HG03135 (cell line): Measurements from ENCODE around the gene GMDS.

Experiments
- ATAC-seq: cut with Tn5 transposase; IDR thresholded peaks from one replicate; pipeline ENCODE4 v1.9.1; 2021; ENCODE audit warnings: mild to moderate bottlenecking, moderate library complexity; ENCODE audit not compliant: unreplicated experiment

Gene GMDS

GRCh38 chr6:1817033-1817761, 428.2 kb downstream of the GMDS start:
- no peak for ATAC-seq

GRCh38 chr6:1815827-1816452, 429.5 kb downstream of the GMDS start:
- ATAC-seq, result no peak

- no peak for ATAC-seq
Observed at GRCh38 chr6:1814279-1814678, 431.1 kb downstream of the GMDS start.

DNA sequence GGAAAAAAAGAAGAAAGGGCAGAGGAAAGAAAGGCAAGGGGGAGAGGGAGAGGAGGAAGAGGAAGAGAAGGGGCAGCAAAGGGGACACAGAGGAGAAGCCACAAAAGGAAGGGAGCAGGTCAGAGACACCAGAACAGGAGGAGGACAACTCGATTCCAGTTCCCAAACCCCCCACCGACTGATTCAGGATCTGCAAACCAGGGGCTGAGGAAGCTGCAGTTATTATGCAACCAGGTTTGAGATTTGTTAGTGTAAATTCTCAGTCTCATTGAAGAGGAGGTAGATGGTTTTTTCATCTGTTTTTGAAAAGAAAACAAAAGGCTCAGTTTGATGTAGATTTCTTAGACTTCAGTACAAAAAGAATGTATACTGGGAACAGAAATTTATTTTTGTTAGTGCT, 432.9 kb downstream of the GMDS start:
- no peak for ATAC-seq

DNA sequence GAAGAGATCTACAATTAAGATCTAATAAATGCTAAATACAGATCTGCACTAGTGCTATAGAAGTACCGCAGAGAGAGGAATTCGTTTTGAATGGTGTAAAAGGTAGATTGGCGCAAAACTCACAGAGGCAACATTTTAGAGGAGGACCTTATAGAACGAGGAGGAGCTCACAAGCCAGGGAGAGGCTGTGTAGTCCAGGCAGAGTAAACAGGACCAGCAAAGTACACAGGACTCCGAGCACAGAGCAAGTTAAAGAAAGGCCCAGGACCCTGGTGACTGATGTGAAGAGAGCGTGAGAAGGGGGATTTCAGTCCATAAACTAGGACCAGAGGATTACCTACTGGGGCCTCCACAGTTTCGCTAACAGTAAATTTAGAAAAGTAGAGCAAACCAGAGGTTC, 433.4 kb downstream of the GMDS start:
- ATAC-seq, result no peak

- ATAC-seq, result no peak
Observed at GRCh38 chr6:1810880-1811279, 434.5 kb downstream of the GMDS start.

- no peak for ATAC-seq
Observed at GRCh38 chr6:1809291-1809988, 436.0 kb downstream of the GMDS start.

DNA sequence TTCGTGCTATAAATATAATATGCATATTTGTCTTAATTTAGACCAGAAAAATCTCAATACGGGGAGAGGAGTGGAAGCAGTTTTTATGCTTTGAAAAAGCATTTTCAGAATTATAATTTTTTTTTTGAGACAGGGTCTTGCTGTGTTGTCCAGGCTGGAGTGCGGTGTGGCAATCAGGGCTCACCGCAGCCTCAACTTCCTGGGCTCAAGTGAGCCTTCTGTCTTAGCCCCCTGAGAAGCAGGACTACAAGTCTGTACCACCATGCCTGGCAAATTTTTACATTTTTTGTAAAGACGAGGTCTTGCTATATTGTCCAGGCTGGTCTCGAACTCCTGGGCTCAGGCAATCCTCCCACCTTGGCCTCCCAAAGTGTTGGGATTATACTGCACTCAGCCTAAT, 438.5 kb downstream of the GMDS start:
- no peak for ATAC-seq

GRCh38 chr6:1802491-1803395, 442.7 kb downstream of the GMDS start:
- no peak for ATAC-seq

GRCh38 chr6:1801401-1801800, 444.0 kb downstream of the GMDS start:
- no peak for ATAC-seq

DNA sequence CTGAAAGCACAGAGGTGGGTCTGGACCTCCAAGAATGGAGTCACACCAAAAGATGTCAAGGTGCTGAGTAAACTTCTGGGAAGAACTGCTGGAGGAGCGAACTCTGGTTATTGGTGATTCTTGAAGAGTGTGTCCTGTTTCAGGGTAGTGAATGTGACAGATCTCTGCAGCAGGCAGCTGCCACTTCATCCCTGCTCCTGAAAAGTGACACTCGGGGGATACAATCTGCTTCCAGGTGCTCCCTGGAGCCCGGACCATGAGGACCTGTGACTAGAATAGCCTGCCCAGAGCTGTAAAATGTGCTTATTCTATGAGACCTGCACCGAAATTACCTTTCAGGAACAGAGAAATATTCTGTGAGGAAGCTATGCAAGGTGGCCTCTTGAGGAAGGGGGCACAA, 444.6 kb downstream of the GMDS start:
- no peak for ATAC-seq

DNA sequence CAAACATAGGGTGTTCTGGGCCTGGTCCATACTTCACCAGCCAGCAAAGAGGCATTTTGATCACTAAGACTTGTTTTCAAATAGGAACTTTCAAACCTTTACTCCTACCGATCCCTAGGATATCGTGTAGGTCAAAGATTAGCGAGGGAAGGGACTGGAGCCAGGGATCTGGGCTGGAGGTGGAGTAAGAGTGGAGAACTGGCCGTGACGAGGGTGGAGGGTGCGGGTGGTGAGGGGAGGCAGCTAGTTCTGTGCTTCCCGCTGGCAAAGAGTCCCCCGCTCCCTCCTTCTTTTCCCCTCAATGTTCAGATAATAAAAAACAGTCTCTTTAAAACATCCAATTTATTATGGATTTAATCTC, 446.5 kb downstream of the GMDS start:
- no peak for ATAC-seq

- ATAC-seq, result no peak
Observed at GRCh38 chr6:1798303-1798964, 447.0 kb downstream of the GMDS start.

- ATAC-seq, result no peak
Observed at GRCh38 chr6:1797801-1798200, 447.6 kb downstream of the GMDS start.

DNA sequence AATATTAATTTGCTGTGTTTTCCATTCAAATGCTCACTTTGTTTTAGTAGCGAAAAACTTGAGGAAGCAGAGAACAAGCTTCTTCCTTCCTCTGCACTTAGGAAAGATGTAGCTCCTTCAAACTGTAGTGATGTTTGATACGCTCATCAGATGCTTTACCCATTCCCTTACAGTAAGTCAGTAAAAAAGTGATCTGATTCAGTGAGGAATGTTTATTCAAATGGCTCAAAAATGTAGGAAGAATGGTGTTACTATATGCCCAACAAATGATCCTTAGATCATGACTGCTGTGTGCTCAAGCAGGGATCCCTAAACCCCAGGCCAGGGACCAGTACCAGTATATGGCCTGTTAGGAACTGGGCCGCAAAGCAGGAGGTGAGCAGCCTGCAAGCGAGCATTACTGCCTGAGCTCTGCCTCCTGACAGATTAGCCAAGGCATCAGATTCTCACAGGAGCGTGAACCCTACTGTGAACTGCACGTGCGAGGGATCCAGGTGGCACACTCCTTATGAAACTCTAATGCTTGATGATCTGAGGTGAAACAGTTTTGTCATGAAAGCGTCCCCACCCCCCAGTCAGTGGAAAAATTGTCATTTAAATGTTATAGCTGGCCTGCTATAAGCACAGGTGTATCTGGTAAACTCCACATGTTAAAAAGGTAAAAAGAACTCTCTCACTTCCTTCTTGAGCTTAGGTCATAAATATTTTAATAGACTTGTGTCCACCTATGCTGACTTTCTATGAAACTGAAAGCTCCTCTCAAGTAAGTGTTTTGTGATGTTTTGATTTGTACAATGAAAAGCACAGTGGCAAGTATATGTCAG, 448.5 kb downstream of the GMDS start:
- peak; percentile 84 for ATAC-seq

GRCh38 chr6:1795910-1796309, 449.5 kb downstream of the GMDS start:
- no peak for ATAC-seq

GRCh38 chr6:1792989-1793388, 452.4 kb downstream of the GMDS start:
- no peak for ATAC-seq

DNA sequence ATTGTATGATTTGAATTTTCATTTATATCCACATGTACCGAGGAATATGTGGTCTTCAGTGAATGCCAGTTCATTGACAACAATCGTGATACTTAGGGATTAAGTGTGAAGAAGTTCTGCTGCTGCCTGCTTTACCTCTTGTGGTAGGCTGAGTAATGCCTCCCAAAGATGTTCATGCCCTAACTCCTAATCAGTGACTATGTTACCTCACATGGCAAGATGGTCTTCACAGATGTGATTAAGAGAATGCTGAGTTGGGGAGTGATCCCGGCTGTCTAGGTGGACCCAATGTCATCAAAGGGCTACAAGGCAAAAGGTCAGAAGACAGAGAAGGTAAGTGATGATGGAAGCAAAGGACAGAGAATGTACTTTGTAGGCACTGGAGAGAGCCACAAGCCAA, 454.7 kb downstream of the GMDS start:
- no peak for ATAC-seq

DNA sequence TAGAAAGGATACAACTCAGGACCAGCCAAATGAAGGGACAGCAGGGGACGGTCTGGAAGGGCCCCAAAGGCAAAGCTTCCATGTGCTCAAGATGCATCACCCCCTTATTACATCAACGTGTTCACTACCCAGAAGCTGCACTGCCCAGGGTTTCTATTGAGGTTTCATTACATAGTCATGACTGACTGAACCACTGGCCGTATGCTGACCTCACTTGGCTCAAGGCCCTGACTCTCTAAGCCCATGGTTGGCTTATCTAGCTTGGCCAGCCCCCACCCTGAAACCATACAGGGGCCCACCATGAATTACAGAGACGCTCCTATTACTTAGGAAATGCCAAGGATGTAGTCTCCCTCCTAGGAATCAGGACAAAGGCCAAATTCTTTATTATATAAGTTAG, 456.3 kb downstream of the GMDS start:
- no peak for ATAC-seq

DNA sequence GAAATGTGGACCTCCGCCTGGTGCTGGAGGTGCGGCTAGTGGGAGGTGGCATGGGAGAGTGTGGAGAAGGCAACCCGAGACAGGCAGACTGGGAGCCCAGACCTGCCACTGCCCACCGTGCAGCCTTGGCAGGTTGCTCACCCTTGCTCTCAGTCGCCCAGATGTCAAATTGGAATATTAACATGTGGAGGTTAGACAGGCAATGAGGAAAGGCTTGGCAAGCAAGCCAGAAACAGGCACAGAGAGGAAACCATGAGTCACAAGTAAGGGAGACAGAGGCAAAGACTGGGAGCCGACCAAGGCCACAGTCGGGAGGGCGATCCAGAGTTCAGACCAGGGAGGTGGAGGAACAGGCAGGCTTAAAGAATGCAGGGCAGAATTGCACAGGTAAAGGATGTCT, 457.5 kb downstream of the GMDS start:
- ATAC-seq, result no peak
